SKM-1 treated with dmso at 0.1 percent for 144 hours (cell line): ENCODE results near the gene CXXC5.

ENCODE experiments used
- DNase-seq: peaks from one replicate; lab custom pipeline; 2025; ENCODE audit not compliant: unreplicated experiment; lab: John Stamatoyannopoulos, UW

Gene CXXC5

GRCh38 chr5:139650689-139651042 is 2.5 kb downstream of the CXXC5 start:
- DNase-seq: no peak

- no peak for DNase-seq
These were observed 3.1 kb downstream of the CXXC5 start for GRCh38 chr5:139651043-139651834.

GRCh38 chr5:139651853-139652787 is 4.0 kb downstream of the CXXC5 start:
- DNase-seq: no peak

- DNase-seq: no peak
These were observed 4.7 kb downstream of the CXXC5 start for GRCh38 chr5:139652788-139653241.

GRCh38 chr5:139653616-139654015 is 5.5 kb downstream of the CXXC5 start:
- DNase-seq: no peak

GRCh38 chr5:139654464-139654863 is 6.3 kb downstream of the CXXC5 start:
- no peak for DNase-seq

GRCh38 chr5:139654871-139655491 is 6.8 kb downstream of the CXXC5 start:
- DNase-seq: no peak

- no peak for DNase-seq
These were observed 7.7 kb downstream of the CXXC5 start for GRCh38 chr5:139655727-139656271.

GRCh38 chr5:139657363-139658321 is 9.5 kb downstream of the CXXC5 start:
- DNase-seq: peak; percentile 35

GRCh38 chr5:139658501-139658927 is 10.4 kb downstream of the CXXC5 start:
- DNase-seq: no peak

- no peak for DNase-seq
These were observed 10.9 kb downstream of the CXXC5 start for GRCh38 chr5:139658928-139659667.

- DNase-seq: no peak
These were observed 11.5 kb downstream of the CXXC5 start for GRCh38 chr5:139659695-139660101.

GRCh38 chr5:139660105-139660922 is 12.2 kb downstream of the CXXC5 start:
- DNase-seq: no peak

GRCh38 chr5:139660923-139661814 is 13.0 kb downstream of the CXXC5 start:
- DNase-seq: peak; percentile 78

- DNase-seq: no peak
These were observed 14.5 kb downstream of the CXXC5 start for GRCh38 chr5:139662617-139663016.

GRCh38 chr5:139663207-139664085 is 15.3 kb downstream of the CXXC5 start:
- no peak for DNase-seq
